Activated CD8-positive, alpha-beta memory T cell treated with anti-CD3 and anti-CD28 coated beads for 36 hours (primary cell): ENCODE results near the gene IFITM1. TPM values are rescaled to one million over a fixed set of nuclear protein-coding genes. Genes with fewer than 3 reads are reported as not detected.
"Not testable (repeated sequence)": the region's sequence is repeated elsewhere in the genome, so short reads cannot be mapped to it uniquely, and the experiment has no call there.

Source experiments
- CTCF ChIA-PET: fragments of 350-600 bp; sonication (Branson Sonifier 250); formaldehyde crosslinking; loops from one replicate; lab custom pipeline; 2021; ENCODE audit warnings: antibody characterized with exemption; lab: Charles Lee
- POLR2A ChIA-PET: fragments of 350-600 bp; sonication (Branson Sonifier 250); formaldehyde crosslinking; loops from one replicate; lab custom pipeline; 2021; ENCODE audit warnings: antibody characterized with exemption; lab: Charles Lee
- total RNA-seq, 2 experiments: library from RNA; stranded (reverse); gene quantifications; one replicate each; pipeline ENCODE4 v1.2.3, GENCODE V29; 2021

The IFITM1 gene
- total RNA-seq, 2 experiments from 2014 or later = 97.5 to 99.3 TPM

GRCh38 chr11:328012-328411 is 14.2 kb downstream of the IFITM1 start:
- POLR2A ChIA-PET = interaction anchor here (1.5 kb wide), 1 partner anchor 13 kb away, joined by 6 read pairs; no protein-coding TSS in a partner anchor
- CTCF ChIA-PET = interaction anchor here (0.6 to 1.6 kb wide), 3 partner anchors 11 to 27 kb away, joined by 3 to 11 read pairs (median 4); no protein-coding TSS in a partner anchor

GRCh38 chr11:328516-329100 is 14.8 kb downstream of the IFITM1 start:
- CTCF ChIA-PET = interaction anchor here (1.4 kb wide), 1 partner anchor 36 kb away, joined by 3 read pairs; no protein-coding TSS in a partner anchor
- POLR2A ChIA-PET = not testable (repeated sequence)

GRCh38 chr11:329886-330253 is 16.0 kb downstream of the IFITM1 start:
- POLR2A ChIA-PET = no interaction called here
- CTCF ChIA-PET = interaction anchor here (1.1 to 1.9 kb wide), 3 partner anchors 12 to 79 kb away, joined by 3 to 6 read pairs (median 5); no protein-coding TSS in a partner anchor

- ChIA-PET CTCF (interaction anchor here (1.1 to 1.9 kb wide), 3 partner anchors 13 to 80 kb away, joined by 3 to 6 read pairs (median 5); no protein-coding TSS in a partner anchor), POLR2A (interaction anchor here (1.0 kb wide), 1 partner anchor 14 kb away, joined by 3 read pairs; no protein-coding TSS in a partner anchor)
Measured at GRCh38 chr11:330307-330693, 16.5 kb downstream of the IFITM1 start.

- POLR2A ChIA-PET = interaction anchor here (1.0 kb wide), 1 partner anchor 14 kb away, joined by 3 read pairs; no protein-coding TSS in a partner anchor
- CTCF ChIA-PET = interaction anchor here (1.9 kb wide), 1 partner anchor 13 kb away, joined by 6 read pairs; no protein-coding TSS in a partner anchor
Measured at GRCh38 chr11:330694-331357, 17.0 kb downstream of the IFITM1 start.

GRCh38 chr11:331358-332060 is 17.7 kb downstream of the IFITM1 start:
- POLR2A ChIA-PET = interaction anchor here (1.0 kb wide), 1 partner anchor 15 kb away, joined by 3 read pairs; no protein-coding TSS in a partner anchor
- CTCF ChIA-PET = interaction anchor here (0.9 to 1.9 kb wide), 2 partner anchors 14 to 15 kb away, joined by 4 to 6 read pairs; no protein-coding TSS in a partner anchor

GRCh38 chr11:332651-333480 is 19.0 kb downstream of the IFITM1 start:
- ChIA-PET CTCF (interaction anchor here (1.0 kb wide), 1 partner anchor 116 kb away, joined by 3 read pairs; no protein-coding TSS in a partner anchor), POLR2A (no interaction called here)

GRCh38 chr11:333616-334263 is 19.9 kb downstream of the IFITM1 start:
- POLR2A ChIA-PET, CTCF ChIA-PET: not testable (repeated sequence)

- POLR2A ChIA-PET = no interaction called here
Measured at GRCh38 chr11:334264-334994, 20.6 kb downstream of the IFITM1 start.

GRCh38 chr11:335779-336658 is 22.2 kb downstream of the IFITM1 start:
- CTCF ChIA-PET = interaction anchor here (1.1 kb wide), 1 partner anchor 19 kb away, joined by 3 read pairs; no protein-coding TSS in a partner anchor
- POLR2A ChIA-PET = no interaction called here

More at GRCh38 chr11:334264-334994, 20.6 kb downstream of the IFITM1 start:
- CTCF ChIA-PET = no interaction called here

- ChIA-PET POLR2A (no interaction called here), CTCF (interaction anchor here (1.1 kb wide), 1 partner anchor 18 kb away, joined by 3 read pairs; no protein-coding TSS in a partner anchor)
Measured at GRCh38 chr11:336659-337198, 22.9 kb downstream of the IFITM1 start.

GRCh38 chr11:337711-338110 is 23.9 kb downstream of the IFITM1 start:
- POLR2A ChIA-PET = no interaction called here
- CTCF ChIA-PET = no interaction called here

GRCh38 chr11:339963-340362 is 26.1 kb downstream of the IFITM1 start:
- CTCF ChIA-PET = interaction anchor here (0.7 to 0.9 kb wide), 3 partner anchors 10 to 25 kb away, joined by 3 read pairs; no protein-coding TSS in a partner anchor
- POLR2A ChIA-PET = interaction anchor here (0.6 to 1.0 kb wide), 2 partner anchors 133 to 357 kb away, joined by 3 read pairs; partner anchors contain the start of gene BET1L

- ChIA-PET POLR2A (interaction anchor here (1.0 kb wide), 1 partner anchor 134 kb away, joined by 3 read pairs; the partner anchor contains the start of gene BET1L), CTCF (interaction anchor here (0.7 to 0.9 kb wide), 3 partner anchors 10 to 24 kb away, joined by 3 read pairs; no protein-coding TSS in a partner anchor)
Measured at GRCh38 chr11:340539-341512, 27.0 kb downstream of the IFITM1 start.

GRCh38 chr11:342328-342727 is 28.5 kb downstream of the IFITM1 start:
- ChIA-PET CTCF (interaction anchor here (1.3 kb wide), 1 partner anchor 37 kb away, joined by 3 read pairs; no protein-coding TSS in a partner anchor), POLR2A (no interaction called here)
